Trophoblast cell (in vitro differentiated cells and primary cell): ENCODE results near the gene COPB2.

ENCODE experiments used
- DNase-seq, 2 donors: peaks; one replicate each; pipeline ENCODE4 v3.0.0-alpha.2; 2016
- H2AFZ ChIP-seq: 2 replicates; pipeline ENCODE4 v1.6.1; 2013; ENCODE audit warnings: low read length, moderate library complexity, mild to moderate bottlenecking; ENCODE audit not compliant: insufficient read depth, poor library complexity
- H2AK5ac ChIP-seq: 2 replicates; pipeline ENCODE4 v1.6.1; 2013; ENCODE audit warnings: mild to moderate bottlenecking, low read length
- H2BK120ac ChIP-seq: 2 replicates; pipeline ENCODE4 v1.6.1; 2013; ENCODE audit warnings: low read length, mild to moderate bottlenecking, moderate library complexity; ENCODE audit not compliant: insufficient read depth, poor library complexity
- H2BK12ac ChIP-seq: 2 replicates; pipeline ENCODE4 v1.6.1; 2013; ENCODE audit warnings: mild to moderate bottlenecking, low read length, moderate library complexity
- H2BK5ac ChIP-seq: 2 replicates; pipeline ENCODE4 v1.6.1; 2013; ENCODE audit warnings: low read length, low read depth, moderate library complexity, mild to moderate bottlenecking; ENCODE audit not compliant: poor library complexity
- H3K14ac ChIP-seq: 2 replicates; pipeline ENCODE4 v1.6.1; 2013; ENCODE audit warnings: mild to moderate bottlenecking, low read length
- H3K18ac ChIP-seq: 2 replicates; pipeline ENCODE4 v1.6.1; 2013; ENCODE audit warnings: mild to moderate bottlenecking, low read length
- H3K23ac ChIP-seq: 2 replicates; pipeline ENCODE4 v1.6.1; 2013; ENCODE audit warnings: low read length
- H3K27ac ChIP-seq: 2 replicates; pipeline ENCODE4 v1.5.1; 2013; ENCODE audit warnings: low read depth, mild to moderate bottlenecking, inconsistent platforms, low read length, moderate library complexity
- H3K27me3 ChIP-seq: 2 replicates; pipeline ENCODE4 v1.6.1; 2013; ENCODE audit warnings: inconsistent platforms, mild to moderate bottlenecking, low read length, moderate library complexity; ENCODE audit not compliant: insufficient read depth
- H3K36me3 ChIP-seq, 2 experiments: 1 replicate in 1 of 2; 2 replicates in 1 of 2; pipeline ENCODE4 v1.6.1; 2013; ENCODE audit warnings: low read length in 2 of 2, mild to moderate bottlenecking in 2 of 2, moderate library complexity in 1 of 2; ENCODE audit not compliant: insufficient read depth in 2 of 2, control insufficient read depth in 1 of 2
- H3K4ac ChIP-seq: 2 replicates; pipeline ENCODE4 v1.6.1; 2013; ENCODE audit warnings: low read depth, mild to moderate bottlenecking, low read length, moderate library complexity
- H3K4me1 ChIP-seq, 2 experiments: 1 replicate in 1 of 2; 2 replicates in 1 of 2; pipeline ENCODE4 v1.6.1; 2013; ENCODE audit warnings: low read length in 2 of 2, mild to moderate bottlenecking in 2 of 2, moderate library complexity in 1 of 2; ENCODE audit not compliant: insufficient read depth in 2 of 2, control insufficient read depth in 1 of 2
- H3K4me2 ChIP-seq: 2 replicates; pipeline ENCODE4 v1.6.1; 2013; ENCODE audit warnings: inconsistent platforms, mild to moderate bottlenecking, low read length, moderate library complexity
- H3K4me3 ChIP-seq: 2 replicates; pipeline ENCODE4 v1.5.1; 2013; ENCODE audit warnings: mild to moderate bottlenecking, low read depth, low read length, inconsistent platforms
- H3K79me1 ChIP-seq: one replicate; pipeline ENCODE4 v1.6.1; 2013; ENCODE audit warnings: low read length
- H3K79me2 ChIP-seq: 2 replicates; pipeline ENCODE4 v1.6.1; 2013; ENCODE audit warnings: low read length, mild to moderate bottlenecking; ENCODE audit not compliant: control insufficient read depth, insufficient read depth, poor library complexity
- H3K9ac ChIP-seq: 2 replicates; pipeline ENCODE4 v1.6.1; 2013; ENCODE audit warnings: mild to moderate bottlenecking, low read length
- H3K9me3 ChIP-seq: 2 replicates; pipeline ENCODE4 v1.6.1; 2013; ENCODE audit warnings: low read depth, mild to moderate bottlenecking, control low read depth, inconsistent platforms, low read length; ENCODE audit not compliant: insufficient read depth
- H4K12ac ChIP-seq: 2 replicates; pipeline ENCODE4 v1.6.1; 2013; ENCODE audit warnings: low read depth, mild to moderate bottlenecking, low read length, moderate library complexity
- H4K8ac ChIP-seq: 2 replicates; pipeline ENCODE4 v1.6.1; 2013; ENCODE audit warnings: low read depth, mild to moderate bottlenecking, low read length, moderate library complexity
- H4K91ac ChIP-seq: one replicate; pipeline ENCODE4 v1.6.1; 2013; ENCODE audit warnings: low read depth, mild to moderate bottlenecking, low read length, moderate library complexity
- WGBS: extraction: QIAGEN DNeasy Blood & Tissue Kit; methylation state at CpG from one replicate; pipeline ENCODE4 v1.1.7; 2013; ENCODE audit warnings: missing lambda C conversion rate; ENCODE audit not compliant: insufficient read length, insufficient coverage; ENCODE audit errors: extremely low coverage; 5-methylcytosine and 5-hydroxymethylcytosine counted together

Gene COPB2

GRCh38 chr3:139355891-139356290, 33.6 kb downstream of the COPB2 start:
- no peaks in the 10 kb centered on the region for H3K79me2 ChIP-seq
- H4K12ac ChIP-seq, result no peak overlapping the region
- no peak overlapping the region for H3K18ac ChIP-seq
- H3K14ac ChIP-seq, result no peak overlapping the region
- peaks cover 17 to 45% of the 10 kb centered on the region in 2 experiments for H3K36me3 ChIP-seq
- no peak for DNase-seq
- no peaks in the 10 kb centered on the region for H3K4me1 ChIP-seq
- H2BK120ac ChIP-seq, result no peak overlapping the region
- H2AFZ ChIP-seq, result no peak overlapping the region
- no peak overlapping the region for H2BK12ac ChIP-seq
- no peaks in the 10 kb centered on the region for H3K9me3 ChIP-seq
- no peak overlapping the region for H3K4me3 ChIP-seq
- no CpG with 5 or more reads among the region's 1 CpG for WGBS
- no peak overlapping the region for H3K4me2 ChIP-seq
- no peaks in the 10 kb centered on the region for H3K27me3 ChIP-seq
- H3K4ac ChIP-seq, result no peak overlapping the region
- no peak overlapping the region for H3K27ac ChIP-seq
- H2AK5ac ChIP-seq, result no peak overlapping the region
- H3K79me1 ChIP-seq, result no peaks in the 10 kb centered on the region
- no peak overlapping the region for H4K8ac ChIP-seq
- no peak overlapping the region for H3K9ac ChIP-seq
- no peak overlapping the region for H2BK5ac ChIP-seq
- no peak overlapping the region for H3K23ac ChIP-seq
- H4K91ac ChIP-seq, result no peak overlapping the region

DNA sequence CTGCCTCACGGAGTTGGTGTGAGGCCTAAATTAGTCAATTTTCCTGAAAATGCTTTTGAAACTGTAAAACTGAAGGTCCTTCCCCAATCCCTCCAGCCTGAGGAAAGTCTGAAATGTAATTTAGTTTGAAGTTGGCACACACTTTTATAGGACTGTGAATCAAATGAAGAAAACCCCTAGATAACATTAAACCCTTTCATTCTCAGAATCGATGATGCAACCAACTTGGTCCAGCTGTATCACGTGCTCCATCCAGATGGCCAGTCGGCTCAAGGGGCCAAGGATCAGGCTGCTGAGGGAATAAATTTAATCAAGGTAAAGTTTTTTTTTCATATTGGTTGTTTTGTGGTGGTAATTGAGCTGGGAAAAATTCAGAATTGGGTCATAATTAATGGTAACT, 34.0 kb downstream of the COPB2 start:
- Histone ChIP-seq H3K79me2 (no peaks in the 10 kb centered on the region), H3K4me2 (no peak overlapping the region), H3K4me3 (no peak overlapping the region), H2BK120ac (no peak overlapping the region), H4K8ac (no peak overlapping the region), H2AFZ (no peak overlapping the region), H3K27me3 (no peaks in the 10 kb centered on the region), H2BK5ac (no peak overlapping the region), H3K79me1 (no peaks in the 10 kb centered on the region), H3K27ac (no peak overlapping the region), H2BK12ac (no peak overlapping the region), H3K4ac (no peak overlapping the region), H3K23ac (no peak overlapping the region), H4K12ac (no peak overlapping the region), H3K4me1 (no peaks in the 10 kb centered on the region), H3K14ac (no peak overlapping the region), H2AK5ac (no peak overlapping the region), H3K18ac (no peak overlapping the region), H3K36me3 (peaks cover 18 to 44% of the 10 kb centered on the region in 2 experiments), H3K9me3 (no peaks in the 10 kb centered on the region), H4K91ac (no peak overlapping the region), H3K9ac (no peak overlapping the region)
- no CpG with 5 or more reads among the region's 4 CpGs for WGBS
- no peak for DNase-seq

DNA sequence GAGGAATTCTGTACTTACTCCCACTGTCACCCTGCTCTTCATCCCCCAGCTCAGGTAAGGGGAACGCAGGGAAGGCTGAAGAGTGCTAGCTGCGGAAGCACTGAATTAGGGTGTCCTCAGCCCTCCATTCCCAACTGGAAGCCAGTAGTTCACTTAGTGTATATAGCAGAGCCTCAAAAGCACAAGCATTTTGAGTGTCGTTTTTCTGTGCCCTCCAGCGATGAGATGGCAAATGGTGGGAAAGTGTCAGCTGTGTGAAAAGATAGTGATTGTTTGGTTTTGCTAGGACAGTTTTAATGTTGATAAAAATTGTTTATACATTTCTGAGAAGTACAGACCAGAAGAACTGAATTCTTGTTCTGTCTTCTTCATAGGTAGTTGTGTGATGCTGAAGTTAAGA, 34.8 kb downstream of the COPB2 start:
- Histone ChIP-seq H3K9ac (no peak overlapping the region), H3K79me1 (no peaks in the 10 kb centered on the region), H3K4me2 (no peak overlapping the region), H4K12ac (no peak overlapping the region), H3K23ac (no peak overlapping the region), H3K36me3 (peaks cover 17 to 40% of the 10 kb centered on the region in 2 experiments), H3K4me3 (no peak overlapping the region), H2BK5ac (no peak overlapping the region), H3K79me2 (no peaks in the 10 kb centered on the region), H3K4ac (no peak overlapping the region), H3K4me1 (no peaks in the 10 kb centered on the region), H3K9me3 (no peaks in the 10 kb centered on the region), H3K27me3 (no peaks in the 10 kb centered on the region), H3K18ac (no peak overlapping the region), H2AFZ (no peak overlapping the region), H4K91ac (no peak overlapping the region), H2BK120ac (no peak overlapping the region), H3K27ac (no peak overlapping the region), H3K14ac (no peak overlapping the region), H4K8ac (no peak overlapping the region), H2BK12ac (no peak overlapping the region), H2AK5ac (no peak overlapping the region)
- WGBS, result no CpG with 5 or more reads among the region's 4 CpGs
- DNase-seq, result no peak

- no peak overlapping the region for H3K23ac ChIP-seq
- H3K4ac ChIP-seq, result no peak overlapping the region
- no peak overlapping the region for H3K27ac ChIP-seq
- no peaks in the 10 kb centered on the region for H3K79me2 ChIP-seq
- no peak overlapping the region for H3K4me2 ChIP-seq
- peaks cover 17 to 39% of the 10 kb centered on the region in 2 experiments for H3K36me3 ChIP-seq
- WGBS, result no CpG with 5 or more reads among the region's 3 CpGs
- DNase-seq, result peak; percentile 14 to 55
- no peak overlapping the region for H4K8ac ChIP-seq
- no peak overlapping the region for H3K4me3 ChIP-seq
- no peak overlapping the region for H3K14ac ChIP-seq
- no peak overlapping the region for H2AFZ ChIP-seq
- no peaks in the 10 kb centered on the region for H3K79me1 ChIP-seq
- H3K9ac ChIP-seq, result no peak overlapping the region
- H3K9me3 ChIP-seq, result no peaks in the 10 kb centered on the region
- H2BK12ac ChIP-seq, result no peak overlapping the region
- no peak overlapping the region for H2BK5ac ChIP-seq
- H3K4me1 ChIP-seq, result no peaks in the 10 kb centered on the region
- no peak overlapping the region for H4K12ac ChIP-seq
- H3K27me3 ChIP-seq, result no peaks in the 10 kb centered on the region
- H3K18ac ChIP-seq, result no peak overlapping the region
- no peak overlapping the region for H2BK120ac ChIP-seq
- H4K91ac ChIP-seq, result no peak overlapping the region
- no peak overlapping the region for H2AK5ac ChIP-seq
Measured at GRCh38 chr3:139353920-139354556, 35.4 kb downstream of the COPB2 start.
